ENCODE measurements around the gene FNDC3B.

DNA sequence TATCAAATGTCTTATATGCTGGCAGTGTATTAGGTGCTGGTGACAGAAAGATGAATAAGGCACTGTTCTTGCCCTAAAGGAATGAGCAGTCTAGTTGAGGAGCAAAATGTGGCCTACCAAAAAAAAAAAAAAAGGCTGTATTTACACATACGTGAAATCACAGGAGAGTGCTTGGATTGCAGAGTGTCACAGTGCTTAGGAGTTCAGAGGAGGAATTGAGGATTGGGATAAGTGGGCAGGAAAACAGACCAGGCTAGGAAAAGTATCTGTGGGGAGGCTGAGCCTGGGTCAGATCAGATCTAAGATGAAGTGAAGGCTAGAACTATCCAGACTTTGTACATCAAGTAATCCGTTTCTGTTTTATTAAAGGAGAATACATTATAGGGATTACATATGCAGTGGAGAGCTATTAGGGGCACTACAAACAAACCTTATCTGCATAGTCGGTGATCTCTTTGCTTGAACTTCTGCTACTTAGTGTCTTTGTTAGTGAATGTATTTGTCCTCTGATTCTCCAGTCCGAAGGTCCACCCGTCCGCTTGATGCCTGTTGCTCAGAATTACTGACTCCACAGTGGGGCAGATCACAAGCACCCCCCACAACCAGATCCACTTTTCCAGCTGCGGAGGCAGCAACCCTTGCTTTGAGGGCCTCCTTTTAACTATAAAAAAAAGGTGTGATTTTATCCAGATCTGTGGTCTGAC, 80.0 kb downstream of the FNDC3B start:
- TF ChIP-seq CTCF (IDR thresholded peaks at IDR 0.05) (no peak), EP300 (IDR thresholded peaks at IDR 0.05) (no peak), POLR2AphosphoS5 (IDR thresholded peaks at IDR 0.05) (no peak)

All from esophagus muscularis mucosa (tissue), 4 donors.